GM12878 (cell line): ENCODE data around the gene CST6. TPM values are rescaled to one million over a fixed set of nuclear protein-coding genes. Genes with fewer than 3 reads are reported as not detected.
"Not testable (repeated sequence)": the region's sequence is repeated elsewhere in the genome, so short reads cannot be mapped to it uniquely, and the experiment has no call there.

ENCODE experiments used
- ATAC-seq: fragments of 200-7000 bp; cut with Tn5 transposase; 3 replicates; pipeline ENCODE4 v1.9.1; 2020; ENCODE audit warnings: mild to moderate bottlenecking, moderate library complexity
- BruUV-seq: library from RNA; stranded (reverse); fragments of 400-500 nt; replicated peaks from 2 replicates; lab custom pipeline; 2021; lab: Mats Ljungman, UMichigan
- CTCF ChIA-PET: fragments of 300-600 bp; sonication (Branson Sonifier 250); formaldehyde crosslinking; extraction: SDS; loops from one replicate; lab custom pipeline; 2021; ENCODE audit warnings: inconsistent platforms; lab: Yijun Ruan, JAX
- POLR2A ChIA-PET: fragments of 350-600 bp; formaldehyde crosslinking; extraction: SDS; loops from one replicate; lab custom pipeline; 2021; ENCODE audit warnings: inconsistent platforms; lab: Charles Lee
- RAD21 ChIA-PET: fragments of 300-600 bp; sonication (Branson Sonifier 250); formaldehyde crosslinking; loops from one replicate; lab custom pipeline; 2023; ENCODE audit warnings: antibody characterized with exemption; ENCODE audit not compliant: unreplicated experiment; lab: Charles Lee
- SMC1A ChIA-PET: fragments of 300-600 bp; sonication (Branson Sonifier 250); formaldehyde crosslinking; loops from one replicate; lab custom pipeline; 2023; ENCODE audit not compliant: unreplicated experiment, uncharacterized antibody; lab: Charles Lee
- DNase-seq: peaks from one replicate; pipeline ENCODE4 v3.0.0-alpha.2; 2011; ENCODE audit warnings: low read depth, low spot score
- FAIRE-seq: peaks from 3 replicates; lab custom pipeline; 2011; peaks lifted over from hg19 to GRCh38; lab: Jason Lieb, UNC
- H2AFZ ChIP-seq: 2 replicates; pipeline ENCODE4 v1.6.0; 2011; ENCODE audit warnings: low read depth, low read length, control low read depth; ENCODE audit not compliant: control insufficient read depth
- H3K27ac ChIP-seq: 2 replicates; pipeline ENCODE4 v1.5.1; 2011; ENCODE audit warnings: control low read depth; ENCODE audit not compliant: control insufficient read depth, insufficient read depth
- H3K27me3 ChIP-seq, 2 experiments: replicated peaks in 1 of 2; 2 replicates each; pipeline versions ENCODE4 v1.6.0 to v1.6.1; 2011; ENCODE audit warnings: low read length in 1 of 2; ENCODE audit not compliant: control insufficient read depth in 2 of 2, insufficient read depth in 2 of 2
- H3K36me3 ChIP-seq, 2 experiments: 2 replicates each; pipeline ENCODE4 v1.5.1; 2011; ENCODE audit warnings: low read length in 1 of 2; ENCODE audit not compliant: control insufficient read depth in 2 of 2, insufficient read depth in 2 of 2
- H3K4me1 ChIP-seq: 2 replicates; pipeline ENCODE4 v1.6.1; 2011; ENCODE audit warnings: mild to moderate bottlenecking, low read length, moderate library complexity, mixed read lengths; ENCODE audit not compliant: control insufficient read depth, insufficient read depth
- H3K4me2 ChIP-seq: 2 replicates; pipeline ENCODE4 v1.6.0; 2011; ENCODE audit warnings: control low read depth; ENCODE audit not compliant: control insufficient read depth, insufficient read depth
- H3K4me3 ChIP-seq: fragments of 200-600 bp; sonication (generic); 2 replicates; pipeline ENCODE4 v1.5.1; 2016
- H3K79me2 ChIP-seq: 2 replicates; pipeline ENCODE4 v1.6.0; 2011; ENCODE audit warnings: low read length; ENCODE audit not compliant: control insufficient read depth, insufficient read depth
- H3K9ac ChIP-seq: 2 replicates; pipeline ENCODE4 v1.8.0; 2011; ENCODE audit warnings: low read length, control low read depth, mixed read lengths; ENCODE audit not compliant: control insufficient read depth, insufficient read depth
- H3K9me3 ChIP-seq: replicated peaks from 3 replicates; pipeline ENCODE4 v1.5.1; 2011; ENCODE audit warnings: mild to moderate bottlenecking, low read length; ENCODE audit not compliant: control insufficient read depth, insufficient read depth
- H4K20me1 ChIP-seq: 2 replicates; pipeline ENCODE4 v1.6.0; 2011; ENCODE audit not compliant: control insufficient read depth, insufficient read depth
- BHLHE40 ChIP-seq, 2 experiments: fragments of 450-650 bp in 1 of 2; IDR thresholded peaks; 2 replicates each; pipeline ENCODE4 v1.6.1; 2011 to 2017; ENCODE audit warnings: low read depth in 2 of 2, borderline replicate concordance in 1 of 2, improper control_type of control experiment in 1 of 2, low read length in 1 of 2, mild to moderate bottlenecking in 1 of 2
- HDAC6 ChIP-seq: fragments of 200-600 bp; sonication (generic); IDR thresholded peaks from one replicate; pipeline ENCODE4 v1.8.0; 2017; ENCODE audit warnings: antibody characterized with exemption; ENCODE audit not compliant: unreplicated experiment
- LARP7 ChIP-seq: fragments of 450-650 bp; IDR thresholded peaks from 2 replicates; pipeline ENCODE4 v1.6.1; 2017; ENCODE audit warnings: mild to moderate bottlenecking
- NBN ChIP-seq: fragments of 450-650 bp; IDR thresholded peaks from 2 replicates; pipeline ENCODE4 v1.6.1; 2016
- RUNX3 ChIP-seq: IDR thresholded peaks from 2 replicates; pipeline ENCODE4 v1.6.1; 2012; ENCODE audit warnings: low read length, inconsistent platforms
- SMC3 ChIP-seq: IDR thresholded peaks from 2 replicates; pipeline ENCODE4 v1.6.1; 2011; ENCODE audit warnings: low read length, improper control_type of control experiment, borderline replicate concordance
- SRF ChIP-seq, 2 experiments: IDR thresholded peaks; 2 replicates each; pipeline ENCODE4 v1.6.1; 2011; ENCODE audit warnings: low read depth in 2 of 2, low read length in 2 of 2, mild to moderate bottlenecking in 1 of 2, moderate library complexity in 1 of 2
- TARDBP ChIP-seq: IDR thresholded peaks from 2 replicates; pipeline ENCODE4 v1.6.1; 2016; ENCODE audit warnings: borderline replicate concordance
- YY1 ChIP-seq: IDR thresholded peaks from 2 replicates; pipeline ENCODE4 v1.6.1; 2011; ENCODE audit warnings: low read depth, mild to moderate bottlenecking, low read length
- ZBTB40 ChIP-seq: fragments of 450-650 bp; IDR thresholded peaks from 2 replicates; pipeline ENCODE4 v1.6.1; 2016; ENCODE audit warnings: mild to moderate bottlenecking, moderate library complexity, borderline replicate concordance
- ZNF384 ChIP-seq: IDR thresholded peaks from 2 replicates; pipeline ENCODE4 v1.6.1; 2012; ENCODE audit warnings: low read depth, mild to moderate bottlenecking, low read length, improper control_type of control experiment, borderline replicate concordance
- WGBS: methylation state at CpG from one replicate; pipeline ENCODE4 v1.1.6; 2016; ENCODE audit warnings: low lambda C conversion rate; ENCODE audit not compliant: insufficient replicate concordance, insufficient coverage; ENCODE audit errors: missing lambda C conversion rate; 5-methylcytosine and 5-hydroxymethylcytosine counted together
- in situ Hi-C: fragments of 300-500 bp; cut with MboI; formaldehyde crosslinking; loops from 9 replicates; pipeline ENCODE4 v1.14.3; 2018; ENCODE audit warnings: mixed read lengths
- intact Hi-C: fragments of 100-400 bp; cut with micrococcal nuclease; formaldehyde crosslinking; loops from one replicate; pipeline ENCODE4 v1.14.2; 2022; ENCODE audit not compliant: unreplicated experiment
- polyA plus RNA-seq, 11 experiments: library from polyadenylated mRNA; depleted of rRNA in 4 of 11; unstranded in 6 of 11; stranded (reverse) in 5 of 11; fragments of >200 nt; fragmentation: Nextera tagmentation in 4 of 11; fragmentation: Illumina TruSeq in 1 of 11; extraction: Ambion mirVana in 4 of 11; extraction: Trizol in 1 of 11; gene quantifications; 1 replicate in 1 of 11; 2 replicates in 10 of 11; pipeline versions ENCODE4 v1.2.1 to v1.2.3, GENCODE V29; 2011 to 2016; ENCODE audit warnings: inconsistent platforms in 2 of 11, missing spikeins in 2 of 11, low read depth in 1 of 11
- total RNA-seq, 4 experiments: library from RNA; depleted of rRNA in 3 of 4; stranded (reverse); fragments of >200 nt in 3 of 4; fragmentation: Illumina TruSeq in 1 of 4; extraction: Trizol in 1 of 4; gene quantifications; 2 replicates each; pipeline versions ENCODE4 v1.2.1 to v1.2.3, GENCODE V29; 2013 to 2021
- TF ChIP-seq, protein P1 (sequence below), 3 experiments: IDR thresholded peaks in 2 of 3; conservative IDR thresholded peaks in 1 of 3; 2 replicates each; pipeline ENCODE4 v1.5.1; 2011; ENCODE audit warnings: low read depth in 3 of 3, low read length in 3 of 3, mild to moderate bottlenecking in 3 of 3, control low read depth in 2 of 3, moderate library complexity in 2 of 3, inconsistent platforms in 1 of 3, mixed read lengths in 1 of 3; ENCODE audit not compliant: control insufficient read depth in 2 of 3, insufficient read depth in 1 of 3; ENCODE audit errors: extremely low read depth in 1 of 3

The CST6 gene
- total and polyA plus RNA-seq, 10 of the 15 experiments (the other 5 are each of a cell fraction or from before 2014, with no cell fraction given), result not detected

- TF ChIP-seq, protein P1, sequence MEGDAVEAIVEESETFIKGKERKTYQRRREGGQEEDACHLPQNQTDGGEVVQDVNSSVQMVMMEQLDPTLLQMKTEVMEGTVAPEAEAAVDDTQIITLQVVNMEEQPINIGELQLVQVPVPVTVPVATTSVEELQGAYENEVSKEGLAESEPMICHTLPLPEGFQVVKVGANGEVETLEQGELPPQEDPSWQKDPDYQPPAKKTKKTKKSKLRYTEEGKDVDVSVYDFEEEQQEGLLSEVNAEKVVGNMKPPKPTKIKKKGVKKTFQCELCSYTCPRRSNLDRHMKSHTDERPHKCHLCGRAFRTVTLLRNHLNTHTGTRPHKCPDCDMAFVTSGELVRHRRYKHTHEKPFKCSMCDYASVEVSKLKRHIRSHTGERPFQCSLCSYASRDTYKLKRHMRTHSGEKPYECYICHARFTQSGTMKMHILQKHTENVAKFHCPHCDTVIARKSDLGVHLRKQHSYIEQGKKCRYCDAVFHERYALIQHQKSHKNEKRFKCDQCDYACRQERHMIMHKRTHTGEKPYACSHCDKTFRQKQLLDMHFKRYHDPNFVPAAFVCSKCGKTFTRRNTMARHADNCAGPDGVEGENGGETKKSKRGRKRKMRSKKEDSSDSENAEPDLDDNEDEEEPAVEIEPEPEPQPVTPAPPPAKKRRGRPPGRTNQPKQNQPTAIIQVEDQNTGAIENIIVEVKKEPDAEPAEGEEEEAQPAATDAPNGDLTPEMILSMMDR (IDR thresholded peaks at IDR 0.05 in 2 of 3, conservative IDR thresholded peaks at IDR 0.05 in 1 of 3; ENCODE audit: control insufficient read depth in 2 of 3, extremely low read depth in 1 of 3, insufficient read depth in 1 of 3, low read depth in 3 of 3, low read length in 3 of 3), result peak; percentile 84 to 97 (median 91)
- TF ChIP-seq HDAC6 (no peak), SMC3 (peak; percentile 54; the same call in 1 of the 2 replicates), RUNX3 (0 out of 2 replicates have a peak, but pooled peaks have one; percentile 21), YY1 (peak; percentile 59; the same call in 1 of the 2 replicates), TARDBP (no peak), NBN (no peak), ZNF384 (no peak), LARP7 (peak; percentile 44; the same call in 1 of the 2 replicates), BHLHE40 (IDR thresholded peaks at IDR 0.05; ENCODE audit: borderline replicate concordance in 1 of 2, low read depth in 2 of 2, low read length in 1 of 2) (peak in 1 of 2 experiments; percentile 23; a peak in 1 of 4 replicates), ZBTB40 (no peak), SRF (IDR thresholded peaks at IDR 0.05; ENCODE audit: low read depth in 2 of 2, low read length in 2 of 2) (no peak)
Measured at GRCh38 chr11:66022401-66023185, 10.8 kb downstream of the CST6 start (continued).

GRCh38 chr11:66023186-66023440 is 11.3 kb downstream of the CST6 start:
- H3K9ac ChIP-seq, DNase-seq, ATAC-seq, H3K79me2 ChIP-seq, FAIRE-seq, intact Hi-C loops, H3K27me3 ChIP-seq, H3K4me2 ChIP-seq, BruUV-seq, H3K27ac ChIP-seq, H4K20me1 ChIP-seq, H2AFZ ChIP-seq, H3K36me3 ChIP-seq, in situ Hi-C loops, H3K4me3 ChIP-seq, H3K9me3 ChIP-seq, H3K4me1 ChIP-seq: not testable (repeated sequence)
- WGBS, result 14% methylated on average over 5 of the region's 5 CpGs
- SMC1A ChIA-PET, result interaction anchor here (0.9 to 1.9 kb wide), 4 partner anchors 21 to 245 kb away, joined by 3 to 10 read pairs (median 4); no protein-coding TSS in a partner anchor
- CTCF ChIA-PET, result interaction anchor here (1.1 to 2.8 kb wide), 18 partner anchors 13 to 317 kb away, joined by 3 to 31 read pairs (median 6); partner anchors contain the start of genes BANF1, CCDC85B, EIF1AD and FIBP
- POLR2A ChIA-PET, result interaction anchor here (0.6 to 0.7 kb wide), 2 partner anchors 30 to 514 kb away, joined by 4 to 6 read pairs; no protein-coding TSS in a partner anchor
- RAD21 ChIA-PET, result interaction anchor here (1.3 to 1.5 kb wide), 2 partner anchors 22 to 113 kb away, joined by 4 read pairs; no protein-coding TSS in a partner anchor
